Right atrium auricular region (tissue), 2 donors: Measurements from ENCODE around the gene CDH20. TPM values are rescaled to one million over a fixed set of nuclear protein-coding genes. Genes with fewer than 3 reads are reported as not detected.

Source experiments
- DNase-seq: peaks from one replicate; pipeline ENCODE4 v3.0.0-alpha.2; 2019; ENCODE audit warnings: low spot score
- H3K27ac ChIP-seq, 2 donors: fragments of 200-600 bp; sonication (generic); 1 replicate in 1 of 2; 2 replicates in 1 of 2; pipeline ENCODE4 v1.5.1; 2016 to 2019
- H3K27me3 ChIP-seq, 2 donors: fragments of 200-600 bp; sonication (generic); one replicate each; pipeline versions ENCODE4 v1.5.1 to v1.6.0; 2017 to 2019
- H3K36me3 ChIP-seq: fragments of 200-600 bp; sonication (generic); one replicate; pipeline ENCODE4 v1.5.1; 2016
- H3K4me1 ChIP-seq, 2 donors: fragments of 200-600 bp; sonication (generic); one replicate each; pipeline versions ENCODE4 v1.5.1 to v1.6.0; 2017 to 2019
- H3K4me3 ChIP-seq, 2 donors: fragments of 200-600 bp; sonication (generic); 1 replicate in 1 of 2; 2 replicates in 1 of 2; pipeline ENCODE4 v1.5.1; 2017 to 2019; ENCODE audit warnings: mild to moderate bottlenecking in 1 of 2, moderate library complexity in 1 of 2
- H3K9me3 ChIP-seq, 2 donors: fragments of 200-600 bp; sonication (generic); one replicate each; pipeline ENCODE4 v1.5.1; 2019
- total RNA-seq, 2 donors: library from RNA; depleted of rRNA; stranded (reverse); fragments of >200 nt; gene quantifications; one replicate each; pipeline ENCODE4 v1.1.0, GENCODE V29; 2016
- TF ChIP-seq, protein P1 (sequence below), 2 donors: fragments of 200-600 bp; sonication (generic); IDR thresholded peaks; one replicate each; pipeline ENCODE4 v1.5.1; 2019; ENCODE audit warnings: antibody characterized with exemption in 2 of 2

The CDH20 gene
- total RNA-seq, 2 donors from 2014 or later, result 0.41 TPM; not detected in 1

DNA sequence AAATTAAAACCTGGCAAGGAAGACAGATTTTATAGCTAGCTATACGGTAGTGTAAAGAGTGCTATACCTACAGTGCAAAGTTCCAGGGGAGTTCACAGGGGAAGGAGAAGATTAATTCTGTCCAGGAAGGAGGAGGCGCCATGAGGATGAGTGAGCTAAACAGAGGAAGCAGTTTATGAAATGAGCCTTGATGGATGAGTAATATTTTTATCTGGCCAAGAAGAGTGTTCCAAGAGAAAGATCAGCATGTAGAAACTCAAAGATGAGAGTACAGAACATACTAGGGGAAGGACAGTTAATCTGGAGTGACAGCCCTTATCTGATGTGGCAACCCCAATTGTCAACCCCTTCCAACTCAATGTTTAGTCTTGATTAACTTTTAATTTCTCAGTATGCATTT lies 54.8 kb downstream of the CDH20 start:
- no peaks in the 10 kb centered on the region for H3K4me1 ChIP-seq
- no peak for DNase-seq
- H3K4me3 ChIP-seq, result no peak overlapping the region
- H3K36me3 ChIP-seq, result no peaks in the 10 kb centered on the region
- TF ChIP-seq, protein P1, sequence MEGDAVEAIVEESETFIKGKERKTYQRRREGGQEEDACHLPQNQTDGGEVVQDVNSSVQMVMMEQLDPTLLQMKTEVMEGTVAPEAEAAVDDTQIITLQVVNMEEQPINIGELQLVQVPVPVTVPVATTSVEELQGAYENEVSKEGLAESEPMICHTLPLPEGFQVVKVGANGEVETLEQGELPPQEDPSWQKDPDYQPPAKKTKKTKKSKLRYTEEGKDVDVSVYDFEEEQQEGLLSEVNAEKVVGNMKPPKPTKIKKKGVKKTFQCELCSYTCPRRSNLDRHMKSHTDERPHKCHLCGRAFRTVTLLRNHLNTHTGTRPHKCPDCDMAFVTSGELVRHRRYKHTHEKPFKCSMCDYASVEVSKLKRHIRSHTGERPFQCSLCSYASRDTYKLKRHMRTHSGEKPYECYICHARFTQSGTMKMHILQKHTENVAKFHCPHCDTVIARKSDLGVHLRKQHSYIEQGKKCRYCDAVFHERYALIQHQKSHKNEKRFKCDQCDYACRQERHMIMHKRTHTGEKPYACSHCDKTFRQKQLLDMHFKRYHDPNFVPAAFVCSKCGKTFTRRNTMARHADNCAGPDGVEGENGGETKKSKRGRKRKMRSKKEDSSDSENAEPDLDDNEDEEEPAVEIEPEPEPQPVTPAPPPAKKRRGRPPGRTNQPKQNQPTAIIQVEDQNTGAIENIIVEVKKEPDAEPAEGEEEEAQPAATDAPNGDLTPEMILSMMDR (IDR thresholded peaks at IDR 0.05), result no peak
- no peaks in the 10 kb centered on the region for H3K27me3 ChIP-seq
- H3K27ac ChIP-seq, result no peak overlapping the region
- no peaks in the 10 kb centered on the region for H3K9me3 ChIP-seq

GRCh38 chr18:61394983-61395382 lies 61.8 kb downstream of the CDH20 start:
- no peaks in the 10 kb centered on the region for H3K36me3 ChIP-seq
- H3K4me3 ChIP-seq, result no peak overlapping the region

DNA sequence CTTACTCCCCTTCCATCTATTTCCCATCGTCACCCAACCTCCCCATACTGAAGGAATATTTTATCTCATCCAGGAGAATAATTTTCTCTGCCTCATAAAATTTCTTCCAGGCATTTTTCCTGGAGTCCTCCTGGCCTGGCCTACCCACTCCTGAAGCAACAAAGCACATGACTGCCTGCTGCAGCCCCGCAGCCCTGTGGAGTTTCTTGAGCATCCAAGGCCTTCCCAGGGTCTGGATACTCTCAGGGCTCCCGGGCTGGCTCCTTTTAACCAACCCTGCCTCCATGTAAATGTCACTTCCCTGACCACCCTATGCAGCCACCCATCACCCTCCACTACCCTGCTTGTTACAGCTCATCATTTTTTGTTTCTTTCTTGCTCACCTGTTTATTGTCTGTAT lies 64.0 kb downstream of the CDH20 start:
- H3K4me3 ChIP-seq, result no peak overlapping the region
- TF ChIP-seq, protein P1 (IDR thresholded peaks at IDR 0.05), result no peak
- H3K9me3 ChIP-seq, result no peaks in the 10 kb centered on the region
- H3K4me1 ChIP-seq, result no peaks in the 10 kb centered on the region
- no peaks in the 10 kb centered on the region for H3K27me3 ChIP-seq
- no peaks in the 10 kb centered on the region for H3K36me3 ChIP-seq
- no peak overlapping the region for H3K27ac ChIP-seq
- no peak for DNase-seq

More at GRCh38 chr18:61394983-61395382, 61.8 kb downstream of the CDH20 start:
- Histone ChIP-seq H3K4me1 (no peaks in the 10 kb centered on the region), H3K27me3 (no peaks in the 10 kb centered on the region), H3K9me3 (no peaks in the 10 kb centered on the region), H3K27ac (no peak overlapping the region)
- TF ChIP-seq, protein P1 (IDR thresholded peaks at IDR 0.05), result no peak
- no peak for DNase-seq

DNA sequence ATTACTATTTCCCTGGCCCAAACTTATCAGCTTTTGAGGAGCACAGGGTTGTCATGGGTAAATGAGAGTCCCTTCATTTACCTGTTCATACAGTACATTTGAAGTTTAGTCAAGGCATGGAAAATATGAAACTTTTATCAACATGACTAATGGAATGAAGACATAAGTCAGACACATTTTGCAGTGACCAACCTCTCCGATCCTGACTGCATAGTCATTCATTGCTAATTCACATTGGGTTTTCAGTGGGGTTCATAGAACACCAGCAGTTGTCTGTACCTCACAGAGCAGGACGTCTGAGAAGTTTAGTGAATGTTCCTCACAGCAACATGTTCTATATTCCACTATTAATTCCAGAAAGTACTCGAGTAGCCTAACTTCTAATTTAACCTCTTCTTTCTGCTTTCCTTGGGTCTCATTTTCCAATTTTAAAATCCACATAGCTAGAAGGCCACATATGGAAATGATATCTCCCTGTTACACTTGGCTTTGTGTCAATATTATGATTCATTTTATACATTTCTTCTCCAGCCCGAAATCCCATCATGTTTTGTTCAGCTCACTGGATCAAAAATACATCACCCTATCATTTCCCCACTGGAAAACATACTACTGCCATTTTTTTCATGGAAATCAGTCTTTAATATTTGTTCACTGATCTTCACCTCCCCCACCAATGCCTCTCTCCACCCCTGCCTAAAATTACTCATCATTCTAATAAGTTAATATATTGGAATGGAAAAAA lies 65.9 kb downstream of the CDH20 start:
- Histone ChIP-seq H3K9me3 (no peaks in the 10 kb centered on the region), H3K27me3 (no peaks in the 10 kb centered on the region), H3K27ac (no peak overlapping the region), H3K4me1 (no peaks in the 10 kb centered on the region), H3K4me3 (no peak overlapping the region), H3K36me3 (no peaks in the 10 kb centered on the region)
- TF ChIP-seq, protein P1 (IDR thresholded peaks at IDR 0.05), result no peak
- DNase-seq, result no peak

DNA sequence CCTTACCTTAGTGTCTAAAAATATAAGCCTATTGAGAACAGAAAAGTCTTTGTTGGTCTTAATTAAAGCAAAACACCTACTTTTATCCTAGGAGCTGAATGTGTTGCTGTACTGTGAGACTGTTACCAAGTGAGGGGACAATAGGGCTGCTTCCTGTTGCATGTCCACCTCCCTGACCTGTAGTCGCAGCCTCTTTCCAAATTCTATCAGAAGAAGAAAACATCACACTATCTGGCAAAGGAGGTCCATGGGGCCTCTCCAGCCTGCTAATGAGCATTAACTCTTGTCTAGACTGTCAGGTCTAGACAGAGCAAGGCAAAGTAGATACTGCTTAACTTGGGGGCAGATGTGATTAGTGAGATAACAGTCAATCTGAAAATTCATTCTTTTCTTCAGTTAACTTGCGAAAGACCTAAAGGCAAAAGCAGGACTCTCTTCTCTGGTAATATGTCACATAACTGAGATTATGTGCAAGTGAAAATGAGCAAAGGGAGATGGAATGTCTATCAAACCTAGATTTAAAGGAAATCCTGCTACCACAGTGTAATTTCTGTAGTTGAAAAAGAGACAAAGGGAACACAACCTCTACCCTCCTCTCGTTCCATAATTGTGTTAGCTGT lies 66.9 kb downstream of the CDH20 start:
- H3K27ac ChIP-seq, result no peak overlapping the region
- TF ChIP-seq, protein P1 (IDR thresholded peaks at IDR 0.05), result no peak
- no peak overlapping the region for H3K4me3 ChIP-seq
- no peaks in the 10 kb centered on the region for H3K36me3 ChIP-seq
- no peak for DNase-seq
- H3K27me3 ChIP-seq, result no peaks in the 10 kb centered on the region
- no peaks in the 10 kb centered on the region for H3K4me1 ChIP-seq
- H3K9me3 ChIP-seq, result no peaks in the 10 kb centered on the region
